ENCODE results near the gene FAAP20. TPM values are rescaled to one million over a fixed set of nuclear protein-coding genes. Genes with fewer than 3 reads are reported as not detected.

The FAAP20 gene
- total RNA-seq, 1 experiment from 2014 or later = 119 TPM

GRCh38 chr1:2195785-2196184, 1.2 kb upstream of the FAAP20 start:
- H3K36me3 Mint-ChIP-seq (ENCODE audit: insufficient read depth in 1 of 3, low read depth in 3 of 3) = peaks cover 6 to 11% (median 8%) of the 10 kb centered on the region in 3 experiments; a peak in 6 of 7 replicates
- WGBS (ENCODE audit: extremely low coverage, insufficient read length, low lambda C conversion rate) = no CpG with 5 or more reads among the region's 11 CpGs
- no peaks in the 10 kb centered on the region for H3K9me3 Mint-ChIP-seq
- no peak overlapping the region for H2BK120ac ChIP-seq (ENCODE audit: low read depth, low read length, poor library complexity, severe bottlenecking)
- no peak overlapping the region for H3K9ac ChIP-seq (ENCODE audit: extremely low read depth, insufficient read length, low read length)
- H4K91ac ChIP-seq (ENCODE audit: insufficient read length, low read depth, low read length) = no peak overlapping the region
- no peak for DNase-seq
- H3T11ph ChIP-seq (ENCODE audit: low read length) = no peak overlapping the region
- no peak overlapping the region for H3K27ac Mint-ChIP-seq
- H3K79me1 ChIP-seq (ENCODE audit: insufficient read depth, low read depth, low read length, poor library complexity, severe bottlenecking) = no peaks in the 10 kb centered on the region
- no peak overlapping the region for H2BK5ac ChIP-seq (ENCODE audit: insufficient read length, low read length)
- TF ChIP-seq, protein P1, sequence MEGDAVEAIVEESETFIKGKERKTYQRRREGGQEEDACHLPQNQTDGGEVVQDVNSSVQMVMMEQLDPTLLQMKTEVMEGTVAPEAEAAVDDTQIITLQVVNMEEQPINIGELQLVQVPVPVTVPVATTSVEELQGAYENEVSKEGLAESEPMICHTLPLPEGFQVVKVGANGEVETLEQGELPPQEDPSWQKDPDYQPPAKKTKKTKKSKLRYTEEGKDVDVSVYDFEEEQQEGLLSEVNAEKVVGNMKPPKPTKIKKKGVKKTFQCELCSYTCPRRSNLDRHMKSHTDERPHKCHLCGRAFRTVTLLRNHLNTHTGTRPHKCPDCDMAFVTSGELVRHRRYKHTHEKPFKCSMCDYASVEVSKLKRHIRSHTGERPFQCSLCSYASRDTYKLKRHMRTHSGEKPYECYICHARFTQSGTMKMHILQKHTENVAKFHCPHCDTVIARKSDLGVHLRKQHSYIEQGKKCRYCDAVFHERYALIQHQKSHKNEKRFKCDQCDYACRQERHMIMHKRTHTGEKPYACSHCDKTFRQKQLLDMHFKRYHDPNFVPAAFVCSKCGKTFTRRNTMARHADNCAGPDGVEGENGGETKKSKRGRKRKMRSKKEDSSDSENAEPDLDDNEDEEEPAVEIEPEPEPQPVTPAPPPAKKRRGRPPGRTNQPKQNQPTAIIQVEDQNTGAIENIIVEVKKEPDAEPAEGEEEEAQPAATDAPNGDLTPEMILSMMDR (conservative IDR thresholded peaks at IDR 0.05) = no peak
- H3K4me1 ChIP-seq (ENCODE audit: insufficient read depth, low read length) = no peaks in the 10 kb centered on the region
- no peak overlapping the region for H2AK5ac ChIP-seq (ENCODE audit: insufficient read length, low read length)
- no peak overlapping the region for H4K5ac ChIP-seq (ENCODE audit: insufficient read length, low read depth, low read length)
- no peak overlapping the region for H3K4me2 ChIP-seq (ENCODE audit: insufficient read depth, insufficient read length, low read length)
- H2BK12ac ChIP-seq (ENCODE audit: insufficient read length, low read depth, low read length) = no peak overlapping the region
- H3K14ac ChIP-seq (ENCODE audit: insufficient read depth, low read length) = no peak overlapping the region
- no peak overlapping the region for H2BK15ac ChIP-seq (ENCODE audit: low read depth, low read length)
- no peak overlapping the region for H4K8ac ChIP-seq (replicated peaks; ENCODE audit: insufficient read length, low read depth, low read length)
- no peak overlapping the region for H2BK20ac ChIP-seq (ENCODE audit: low read depth, low read length, poor library complexity, severe bottlenecking)
- peaks cover 9 to 17% of the 10 kb centered on the region in 2 experiments for H3K4me1 Mint-ChIP-seq
- H3K27me3 ChIP-seq (ENCODE audit: insufficient read depth, low read length) = no peaks in the 10 kb centered on the region
- H3K56ac ChIP-seq (ENCODE audit: insufficient read length, low read depth, low read length) = no peak overlapping the region
- no peak overlapping the region for H3K23ac ChIP-seq (ENCODE audit: insufficient read length, low read depth, low read length)
- H3K4me3 Mint-ChIP-seq = no peak overlapping the region
- peaks cover 5% of the 10 kb centered on the region for H3K23me2 ChIP-seq (ENCODE audit: insufficient read length, low read depth, low read length, poor library complexity, severe bottlenecking)
- H4K20me1 ChIP-seq (ENCODE audit: control insufficient read depth, insufficient read depth, insufficient read length) = no peaks in the 10 kb centered on the region
- H3K27ac ChIP-seq (ENCODE audit: insufficient read length, low read depth, low read length) = no peak overlapping the region
- H3K79me2 ChIP-seq (ENCODE audit: insufficient read depth, low read length) = no peaks in the 10 kb centered on the region; the same call in 1 of the 2 replicates
- H3K4ac ChIP-seq (ENCODE audit: low read depth, low read length) = no peak overlapping the region
- H3K18ac ChIP-seq (ENCODE audit: insufficient read length, low read depth, low read length) = no peak overlapping the region
- no peak overlapping the region for H2AFZ ChIP-seq (ENCODE audit: low read length)
- H3K27me3 Mint-ChIP-seq (ENCODE audit: low read depth) = no peaks in the 10 kb centered on the region; the same call in 1 of the 2 replicates
- H3K9me3 ChIP-seq (ENCODE audit: control insufficient read depth, low read depth, low read length) = no peaks in the 10 kb centered on the region

Measured in H9 (cell line).